Transverse colon (tissue), 4 donors: Measurements from ENCODE around the gene USP26. TPM values are rescaled to one million over a fixed set of nuclear protein-coding genes. Genes with fewer than 3 reads are reported as not detected.
"Not testable (repeated sequence)": the region's sequence is repeated elsewhere in the genome, so short reads cannot be mapped to it uniquely, and the experiment has no call there.

ENCODE experiments used
- DNase-seq: peaks from one replicate; pipeline ENCODE4 v3.0.0-alpha.2; 2019
- H3K27ac ChIP-seq, 4 donors: fragments of 200-600 bp; sonication (generic); 2 replicates each; pipeline ENCODE4 v1.5.1; 2016 to 2018; ENCODE audit warnings: inconsistent platforms in 4 of 4
- H3K27me3 ChIP-seq: fragments of 200-600 bp; sonication (generic); 2 replicates; pipeline ENCODE4 v1.5.1; 2017; ENCODE audit warnings: inconsistent platforms
- H3K36me3 ChIP-seq, 4 donors: fragments of 200-600 bp; sonication (generic); 2 replicates each; pipeline ENCODE4 v1.5.1; 2017 to 2019; ENCODE audit warnings: inconsistent platforms in 4 of 4
- H3K4me1 ChIP-seq, 4 donors: fragments of 200-600 bp; sonication (generic); 2 replicates each; pipeline ENCODE4 v1.5.1; 2017 to 2020; ENCODE audit warnings: inconsistent platforms in 4 of 4
- H3K4me3 ChIP-seq, 4 donors: fragments of 200-600 bp; sonication (generic); 1 replicate in 1 of 4; 2 replicates in 3 of 4; pipeline versions ENCODE4 v1.5.1 to v1.6.1; 2017 to 2019; ENCODE audit warnings: inconsistent platforms in 4 of 4
- H3K9me3 ChIP-seq, 2 donors: fragments of 200-600 bp; sonication (generic); 2 replicates each; pipeline ENCODE4 v1.5.1; 2017 to 2019; ENCODE audit warnings: inconsistent platforms in 2 of 2
- CTCF ChIP-seq, 5 experiments: fragments of 200-600 bp in 3 of 5; fragments of 450-650 bp in 2 of 5; sonication (generic) in 3 of 5; IDR thresholded peaks; 1 replicate in 2 of 5; 2 replicates in 3 of 5; pipeline ENCODE4 v1.5.1; 2016 to 2017; ENCODE audit warnings: antibody characterized with exemption in 5 of 5, inconsistent platforms in 3 of 5, mild to moderate bottlenecking in 2 of 5, moderate library complexity in 1 of 5
- EP300 ChIP-seq: sonication (generic); formaldehyde crosslinking; IDR thresholded peaks from one replicate; pipeline ENCODE4 v1.6.1; 2017; ENCODE audit warnings: antibody characterized with exemption, low read depth
- POLR2A ChIP-seq: fragments of 450-650 bp; IDR thresholded peaks from one replicate; pipeline ENCODE4 v1.6.1; 2016; ENCODE audit warnings: antibody characterized with exemption, mild to moderate bottlenecking, moderate library complexity
- POLR2AphosphoS5 ChIP-seq, 3 donors: sonication (generic); formaldehyde crosslinking; IDR thresholded peaks; one replicate each; pipeline ENCODE4 v1.6.1; 2016; ENCODE audit warnings: antibody characterized with exemption in 3 of 3
- WGBS, 2 donors: methylation state at CpG; one replicate each; pipeline ENCODE4 v1.1.5; 2018; ENCODE audit warnings: low coverage in 1 of 2; 5-methylcytosine and 5-hydroxymethylcytosine counted together
- in situ Hi-C, 4 donors: fragments of 200-750 bp; cut with MboI; loops; one replicate each; pipeline versions ENCODE4 v1.15.0 to v1.15.1; 2017; ENCODE audit warnings: low sequenced_read_pairs in 3 of 4, low pct_ligation_motif_present in 1 of 4, low pct_unique_long_range_greater_than_20kb in 1 of 4
- intact Hi-C: fragments of 100-400 bp; cut with DNase I; formaldehyde crosslinking; loops from one replicate; pipeline ENCODE4 v1.15.1; 2023; ENCODE audit warnings: low total_unique reads
- total RNA-seq, 4 donors: library from RNA; depleted of rRNA; stranded (reverse); fragments of >200 nt; gene quantifications; one replicate each; pipeline ENCODE4 v1.1.0, GENCODE V29; 2016

USP26 gene
- total RNA-seq, 4 donors from 2014 or later, result not detected

DNA sequence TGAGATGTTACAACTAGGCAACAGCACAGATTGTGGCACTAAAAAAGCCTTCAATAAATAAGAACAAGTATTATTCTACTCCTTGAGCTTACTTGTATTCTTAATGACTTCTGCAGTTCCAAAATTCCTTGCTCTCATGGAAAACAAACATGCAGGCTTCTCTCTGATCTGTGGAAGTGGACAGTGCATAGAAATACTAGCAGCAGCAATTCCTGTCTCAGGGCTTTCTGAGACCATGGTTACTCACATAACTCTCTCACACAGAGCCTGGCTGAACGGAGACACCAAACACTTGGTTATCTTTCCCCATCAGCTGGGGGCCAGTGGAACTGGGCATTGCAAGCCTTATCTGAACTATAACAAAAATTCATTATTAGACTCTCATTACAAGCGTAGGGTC is 106.1 kb downstream of the USP26 start:
- in situ Hi-C loops, result no loop called here
- no peak for TF ChIP-seq POLR2A
- TF ChIP-seq CTCF (IDR thresholded peaks at IDR 0.05), result no peak
- TF ChIP-seq POLR2AphosphoS5 (IDR thresholded peaks at IDR 0.05), result no peak
- no peak for TF ChIP-seq EP300
- H3K9me3 ChIP-seq, result no peaks in the 10 kb centered on the region
- H3K27me3 ChIP-seq, result no peaks in the 10 kb centered on the region
- H3K36me3 ChIP-seq, result no peaks in the 10 kb centered on the region
- no peak overlapping the region for H3K4me3 ChIP-seq
- no peaks in the 10 kb centered on the region for H3K4me1 ChIP-seq
- DNase-seq, result no peak
- 88% methylated on average over 2 of the region's 2 CpGs; no CpG with 5 or more reads in 1 of the 2 donors for WGBS, 2 donors
- no peak overlapping the region for H3K27ac ChIP-seq
- intact Hi-C loops, result no loop called here

DNA sequence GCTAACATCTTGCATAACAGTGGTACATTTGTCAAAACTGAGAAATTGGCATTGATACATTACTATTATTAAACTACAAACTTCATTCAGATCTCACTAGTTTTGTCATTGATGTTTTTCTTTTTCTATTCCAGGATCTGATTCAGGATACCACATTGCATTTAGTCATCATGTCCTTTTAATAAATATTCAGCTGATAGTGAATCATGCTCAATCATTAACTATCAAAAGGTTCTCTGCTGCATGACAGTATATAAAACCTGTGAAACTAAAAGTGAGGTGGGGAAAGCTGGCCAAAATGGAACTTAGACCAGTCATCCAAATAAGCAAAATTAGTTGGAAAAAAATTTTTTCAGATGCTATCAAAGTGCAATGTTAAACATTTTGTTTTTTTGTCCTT is 110.4 kb downstream of the USP26 start:
- Histone ChIP-seq H3K4me1 (no peaks in the 10 kb centered on the region), H3K9me3 (no peaks in the 10 kb centered on the region), H3K27me3 (no peaks in the 10 kb centered on the region), H3K36me3 (no peaks in the 10 kb centered on the region), H3K4me3 (no peak overlapping the region), H3K27ac (no peak overlapping the region)
- in situ Hi-C loops (no loop called here), intact Hi-C loops (no loop called here)
- no peak for TF ChIP-seq POLR2AphosphoS5 (IDR thresholded peaks at IDR 0.05)
- no peak for TF ChIP-seq CTCF (IDR thresholded peaks at IDR 0.05)
- TF ChIP-seq EP300, result no peak
- no peak for TF ChIP-seq POLR2A
- DNase-seq, result no peak

GRCh38 chrX:132984058-132984650 is 112.8 kb downstream of the USP26 start:
- 67 to 75% methylated on average over 3 to 7 of the region's 7 CpGs for WGBS, 2 donors
- no peak for DNase-seq
- H3K4me3 ChIP-seq, result no peak overlapping the region
- TF ChIP-seq EP300 (no peak), CTCF (IDR thresholded peaks at IDR 0.05) (no peak), POLR2A (no peak), POLR2AphosphoS5 (IDR thresholded peaks at IDR 0.05) (no peak)
- H3K27ac ChIP-seq, result no peak overlapping the region
- in situ Hi-C loops, result no loop called here
- no peaks in the 10 kb centered on the region for H3K27me3 ChIP-seq
- H3K4me1 ChIP-seq, result no peaks in the 10 kb centered on the region
- intact Hi-C loops, result no loop called here
- no peaks in the 10 kb centered on the region for H3K36me3 ChIP-seq
- H3K9me3 ChIP-seq, result no peaks in the 10 kb centered on the region

DNA sequence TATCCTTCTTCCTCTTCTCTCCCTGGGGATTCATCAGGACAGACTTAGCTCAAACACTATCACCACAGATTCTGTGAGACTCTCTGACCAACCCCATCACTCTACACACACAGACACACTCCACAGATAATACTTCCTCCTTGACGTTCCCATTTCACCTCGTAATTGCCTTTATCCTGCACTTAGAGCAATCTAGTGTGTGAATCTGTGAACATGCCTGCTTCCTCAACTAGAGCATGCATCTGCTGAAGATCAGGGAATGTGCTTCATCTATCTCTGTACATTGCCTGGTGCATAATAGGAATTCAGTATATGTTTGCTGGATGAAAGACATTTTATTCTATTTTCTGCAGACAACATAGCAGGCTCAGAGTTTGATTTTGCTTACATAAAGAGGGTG is 113.4 kb downstream of the USP26 start:
- no peak for TF ChIP-seq POLR2A
- no peak for TF ChIP-seq CTCF (IDR thresholded peaks at IDR 0.05)
- no peak for TF ChIP-seq POLR2AphosphoS5 (IDR thresholded peaks at IDR 0.05)
- TF ChIP-seq EP300, result no peak
- H3K4me1 ChIP-seq, result no peaks in the 10 kb centered on the region
- no peaks in the 10 kb centered on the region for H3K9me3 ChIP-seq
- no peak for DNase-seq
- WGBS, 2 donors, result 0 to 25% methylated on average over 2 of the region's 2 CpGs
- intact Hi-C loops, result no loop called here
- H3K27me3 ChIP-seq, result no peaks in the 10 kb centered on the region
- in situ Hi-C loops, result no loop called here
- no peak overlapping the region for H3K27ac ChIP-seq
- no peak overlapping the region for H3K4me3 ChIP-seq
- H3K36me3 ChIP-seq, result no peaks in the 10 kb centered on the region

GRCh38 chrX:132980035-132980434 is 116.9 kb downstream of the USP26 start:
- H3K4me1 ChIP-seq, intact Hi-C loops, H3K4me3 ChIP-seq, H3K9me3 ChIP-seq, H3K36me3 ChIP-seq, H3K27ac ChIP-seq, in situ Hi-C loops, H3K27me3 ChIP-seq, DNase-seq: not testable (repeated sequence)
- 89 to 100% methylated on average over 1 to 2 of the region's 2 CpGs for WGBS, 2 donors
